ENCODE data around the gene ABCC3.
A peak's percentile ranks its signal among the peaks of the same experiment; 100 is the strongest.

Gene ABCC3

GRCh38 chr17:50640686-50641351 lies 6.1 kb downstream of the ABCC3 start:
- ChIA-PET POLR2A (ENCODE audit: low non-redundant PET) (no interaction called here), CTCF (interaction anchor here (1.1 kb wide), 1 partner anchor 11 kb away, joined by 4 read pairs; no protein-coding TSS in a partner anchor)
- H3K27ac ChIP-seq = peak overlapping the region; percentile 98
- TF ChIP-seq CTCF (conservative IDR thresholded peaks at IDR 0.05; ENCODE audit: low read depth) = no peak
- no peak for DNase-seq (ENCODE audit: low spot score)

GRCh38 chr17:50641357-50641756 lies 6.7 kb downstream of the ABCC3 start:
- POLR2A ChIA-PET (ENCODE audit: low non-redundant PET) = no interaction called here
- CTCF ChIA-PET = no interaction called here
- no peak for DNase-seq (ENCODE audit: low spot score)
- H3K27ac ChIP-seq = peak overlapping the region; percentile 98
- no peak for TF ChIP-seq CTCF (conservative IDR thresholded peaks at IDR 0.05; ENCODE audit: low read depth)

GRCh38 chr17:50642071-50642721 lies 7.5 kb downstream of the ABCC3 start:
- CTCF ChIA-PET = interaction anchor here (0.7 kb wide), 1 partner anchor 40 kb away, joined by 4 read pairs; no protein-coding TSS in a partner anchor
- DNase-seq (ENCODE audit: low spot score) = no peak
- H3K27ac ChIP-seq = peak overlapping the region; percentile 98
- POLR2A ChIA-PET (ENCODE audit: low non-redundant PET) = no interaction called here
- no peak for TF ChIP-seq CTCF (conservative IDR thresholded peaks at IDR 0.05; ENCODE audit: low read depth)

- TF ChIP-seq CTCF (conservative IDR thresholded peaks at IDR 0.05; ENCODE audit: low read depth) = no peak
- CTCF ChIA-PET = no interaction called here
- H3K27ac ChIP-seq = peak overlapping the region; percentile 98
- POLR2A ChIA-PET (ENCODE audit: low non-redundant PET) = no interaction called here
- DNase-seq (ENCODE audit: low spot score) = no peak
Measured at GRCh38 chr17:50642722-50643656, 8.3 kb downstream of the ABCC3 start.

GRCh38 chr17:50645748-50646682 lies 11.3 kb downstream of the ABCC3 start:
- CTCF ChIA-PET = no interaction called here

More at GRCh38 chr17:50645748-50646682, 11.3 kb downstream of the ABCC3 start:
- DNase-seq (ENCODE audit: low spot score) = no peak
- POLR2A ChIA-PET (ENCODE audit: low non-redundant PET) = no interaction called here
- H3K27ac ChIP-seq = peak overlapping the region; percentile 39; the same call in 1 of the 2 replicates
- no peak for TF ChIP-seq CTCF (conservative IDR thresholded peaks at IDR 0.05; ENCODE audit: low read depth)

Data from RWPE1 (cell line).